Parathyroid adenoma (tissue), 2 donors: ENCODE data around the gene POLR2J.

Source experiments
- H2AFZ ChIP-seq: fragments of 300-600 bp; sonication (generic); one replicate; pipeline ENCODE4 v1.7.0; 2017; ENCODE audit warnings: antibody characterized with exemption, mild to moderate bottlenecking
- H3K27ac ChIP-seq: fragments of 300-600 bp; sonication (generic); one replicate; pipeline ENCODE4 v1.7.0; 2017
- H3K27me3 ChIP-seq: fragments of 300-600 bp; sonication (generic); one replicate; pipeline ENCODE4 v1.7.0; 2017; ENCODE audit warnings: low read length; ENCODE audit not compliant: control insufficient read depth, insufficient read depth
- H3K36me3 ChIP-seq: fragments of 300-600 bp; sonication (generic); one replicate; pipeline ENCODE4 v1.7.0; 2017; ENCODE audit warnings: low read length; ENCODE audit not compliant: control insufficient read depth, insufficient read depth
- H3K4me1 ChIP-seq: fragments of 300-600 bp; sonication (generic); one replicate; pipeline ENCODE4 v1.7.0; 2017; ENCODE audit warnings: control low read depth
- H3K4me2 ChIP-seq: fragments of 300-600 bp; sonication (generic); one replicate; pipeline ENCODE4 v1.7.0; 2017; ENCODE audit warnings: low read length
- H3K4me3 ChIP-seq: fragments of 300-600 bp; sonication (generic); one replicate; pipeline ENCODE4 v1.7.0; 2017; ENCODE audit warnings: low read depth, low read length
- H3K79me2 ChIP-seq: fragments of 300-600 bp; sonication (generic); one replicate; pipeline ENCODE4 v1.7.0; 2017; ENCODE audit warnings: control low read depth
- H3K9ac ChIP-seq: fragments of 300-600 bp; sonication (generic); one replicate; pipeline ENCODE4 v1.7.0; 2017; ENCODE audit warnings: mild to moderate bottlenecking
- H3K9me3 ChIP-seq: fragments of 300-600 bp; sonication (generic); one replicate; pipeline ENCODE4 v1.7.0; 2017; ENCODE audit warnings: low read length; ENCODE audit not compliant: control insufficient read depth
- TF ChIP-seq, protein P1 (sequence below): fragments of 300-600 bp; sonication (generic); IDR thresholded peaks from one replicate; pipeline ENCODE4 v1.7.0; 2017; ENCODE audit warnings: antibody characterized with exemption, mild to moderate bottlenecking
- donor health status: primary hyperparathyroidism.

The POLR2J gene

DNA sequence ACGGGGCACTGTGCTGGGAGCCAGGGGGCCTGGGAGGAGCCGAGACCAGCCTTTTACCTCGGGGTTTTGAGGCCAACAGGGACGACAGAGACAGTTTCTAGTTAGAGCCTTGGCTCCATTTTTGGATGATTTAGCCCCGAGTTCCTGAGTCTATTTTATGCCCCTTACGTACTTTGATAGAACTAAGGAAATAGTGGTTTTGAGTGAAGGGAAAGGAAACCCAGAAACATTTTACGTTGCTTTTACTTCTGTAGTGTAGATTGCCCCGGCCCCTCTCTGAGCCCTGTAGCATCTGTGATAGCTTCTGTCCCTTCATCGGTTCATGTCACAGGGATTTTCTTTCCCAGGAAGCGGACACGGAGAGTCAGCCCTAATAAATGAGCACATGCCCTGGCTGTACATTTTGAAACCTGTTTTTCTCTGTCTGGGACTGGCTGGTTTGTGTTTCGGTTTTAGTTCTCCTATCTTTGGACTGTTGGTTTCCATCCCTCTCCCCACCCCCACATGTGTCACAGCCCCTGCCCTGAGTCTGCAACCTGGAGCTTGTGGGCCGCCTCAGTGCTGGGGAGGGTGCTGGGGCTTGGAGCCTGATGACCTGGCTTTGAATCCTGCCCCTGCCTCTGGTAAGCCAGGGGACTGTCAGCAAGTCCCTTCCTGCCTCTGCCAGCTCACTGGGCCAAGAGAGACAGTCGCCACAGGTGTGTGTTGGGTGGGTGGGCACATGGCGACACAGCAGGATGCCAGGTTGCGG is 52.3 kb downstream of the POLR2J start:
- TF ChIP-seq, protein P1, sequence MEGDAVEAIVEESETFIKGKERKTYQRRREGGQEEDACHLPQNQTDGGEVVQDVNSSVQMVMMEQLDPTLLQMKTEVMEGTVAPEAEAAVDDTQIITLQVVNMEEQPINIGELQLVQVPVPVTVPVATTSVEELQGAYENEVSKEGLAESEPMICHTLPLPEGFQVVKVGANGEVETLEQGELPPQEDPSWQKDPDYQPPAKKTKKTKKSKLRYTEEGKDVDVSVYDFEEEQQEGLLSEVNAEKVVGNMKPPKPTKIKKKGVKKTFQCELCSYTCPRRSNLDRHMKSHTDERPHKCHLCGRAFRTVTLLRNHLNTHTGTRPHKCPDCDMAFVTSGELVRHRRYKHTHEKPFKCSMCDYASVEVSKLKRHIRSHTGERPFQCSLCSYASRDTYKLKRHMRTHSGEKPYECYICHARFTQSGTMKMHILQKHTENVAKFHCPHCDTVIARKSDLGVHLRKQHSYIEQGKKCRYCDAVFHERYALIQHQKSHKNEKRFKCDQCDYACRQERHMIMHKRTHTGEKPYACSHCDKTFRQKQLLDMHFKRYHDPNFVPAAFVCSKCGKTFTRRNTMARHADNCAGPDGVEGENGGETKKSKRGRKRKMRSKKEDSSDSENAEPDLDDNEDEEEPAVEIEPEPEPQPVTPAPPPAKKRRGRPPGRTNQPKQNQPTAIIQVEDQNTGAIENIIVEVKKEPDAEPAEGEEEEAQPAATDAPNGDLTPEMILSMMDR = no peak
- H3K4me1 ChIP-seq = peaks cover 8% of the 10 kb centered on the region
- H3K9ac ChIP-seq = no peak overlapping the region
- H2AFZ ChIP-seq = no peak overlapping the region
- no peak overlapping the region for H3K4me2 ChIP-seq
- H3K4me3 ChIP-seq = no peak overlapping the region
- no peaks in the 10 kb centered on the region for H3K27me3 ChIP-seq
- no peaks in the 10 kb centered on the region for H3K36me3 ChIP-seq
- H3K9me3 ChIP-seq = no peaks in the 10 kb centered on the region
- H3K27ac ChIP-seq = peak overlapping the region; percentile 42
- peaks cover 12% of the 10 kb centered on the region for H3K79me2 ChIP-seq

DNA sequence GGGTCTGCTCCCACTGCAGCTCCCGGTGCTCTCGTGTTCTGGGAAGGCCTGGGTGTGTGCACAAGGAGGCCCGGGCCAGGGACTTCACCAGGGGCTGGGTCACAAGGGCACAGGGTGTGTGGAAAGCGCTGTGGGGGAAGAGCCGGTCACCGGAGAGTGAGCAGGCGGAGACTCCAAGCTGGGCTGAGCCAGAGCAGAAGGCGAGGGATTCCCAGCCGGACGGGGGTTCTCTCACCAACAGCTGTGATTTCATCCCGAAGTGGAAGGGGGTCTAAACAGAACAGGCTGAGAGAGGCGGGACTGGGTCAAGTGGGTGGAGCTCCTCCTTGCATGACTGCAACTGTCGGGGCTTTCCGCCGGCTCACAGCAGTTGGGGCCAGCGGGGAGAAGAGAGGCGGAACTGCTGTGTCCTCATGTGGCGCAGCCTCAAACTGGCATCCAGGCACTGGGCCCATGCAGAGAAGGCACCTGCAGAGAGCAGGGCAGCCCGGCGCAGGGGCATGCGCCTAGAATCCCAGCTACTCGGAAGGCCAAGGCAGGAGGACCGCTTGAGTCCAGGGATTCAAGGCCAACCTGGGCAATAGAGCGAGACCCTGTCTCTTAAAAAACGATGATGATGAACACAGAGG is 53.0 kb downstream of the POLR2J start:
- no peaks in the 10 kb centered on the region for H3K36me3 ChIP-seq
- H3K4me3 ChIP-seq = no peak overlapping the region
- peak overlapping the region; percentile 42 for H3K27ac ChIP-seq
- peaks cover 12% of the 10 kb centered on the region for H3K79me2 ChIP-seq
- H3K4me2 ChIP-seq = no peak overlapping the region
- no peak overlapping the region for H2AFZ ChIP-seq
- no peak overlapping the region for H3K9ac ChIP-seq
- no peaks in the 10 kb centered on the region for H3K9me3 ChIP-seq
- peaks cover 1% of the 10 kb centered on the region for H3K4me1 ChIP-seq
- TF ChIP-seq, protein P1 = no peak
- no peaks in the 10 kb centered on the region for H3K27me3 ChIP-seq

DNA sequence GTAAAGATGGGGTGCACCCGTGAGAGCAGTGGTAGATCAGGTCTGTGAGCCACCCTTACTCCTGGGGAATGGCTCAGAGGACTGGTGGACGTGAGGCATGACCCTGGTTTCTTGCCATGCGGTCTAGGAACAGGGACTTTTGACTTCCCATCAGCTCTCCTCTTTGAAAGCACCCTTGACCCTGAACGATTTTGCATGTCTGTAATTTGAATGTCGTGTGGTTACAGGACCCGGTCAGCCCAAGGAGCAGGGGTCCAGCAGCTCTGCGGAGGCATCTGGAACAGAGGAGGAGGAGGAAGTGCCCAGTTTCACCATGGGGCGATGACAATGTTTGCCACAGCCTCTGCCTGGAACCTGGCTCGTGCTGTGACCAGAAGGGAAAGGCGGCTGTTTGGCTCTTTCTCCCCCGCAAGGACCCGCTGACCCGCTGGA is 53.9 kb downstream of the POLR2J start:
- Histone ChIP-seq H3K4me3 (no peak overlapping the region), H3K27me3 (no peaks in the 10 kb centered on the region), H3K79me2 (peaks cover 12% of the 10 kb centered on the region), H3K9ac (no peak overlapping the region), H3K27ac (no peak overlapping the region), H3K4me2 (no peak overlapping the region), H2AFZ (no peak overlapping the region), H3K4me1 (no peaks in the 10 kb centered on the region), H3K36me3 (no peaks in the 10 kb centered on the region), H3K9me3 (no peaks in the 10 kb centered on the region)
- TF ChIP-seq, protein P1 = no peak

DNA sequence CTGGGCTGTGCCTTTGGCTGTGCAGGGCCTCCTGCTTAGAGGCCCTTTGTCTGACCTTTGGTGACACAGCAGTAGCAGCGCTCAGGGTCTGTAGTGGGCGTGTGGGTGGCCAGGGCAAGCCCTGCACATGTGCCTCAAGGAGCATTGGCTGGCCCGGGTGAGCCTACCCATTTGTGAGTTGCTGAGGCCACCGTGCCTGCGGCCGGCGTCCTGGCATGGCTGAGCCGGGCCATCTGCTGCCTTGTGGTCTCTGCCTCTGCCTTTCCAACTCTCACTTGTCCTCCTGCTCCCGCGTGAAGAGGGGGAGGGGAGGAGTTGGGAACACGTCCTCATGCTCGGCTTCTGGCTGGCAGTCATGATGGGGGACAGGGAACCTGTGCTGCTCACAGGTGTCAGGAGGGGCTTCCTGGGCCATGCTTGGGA is 54.6 kb downstream of the POLR2J start:
- no peaks in the 10 kb centered on the region for H3K36me3 ChIP-seq

More for the DNA sequence above, 54.6 kb downstream of the POLR2J start:
- Histone ChIP-seq H3K4me3 (no peak overlapping the region), H3K79me2 (peaks cover 18% of the 10 kb centered on the region), H3K4me1 (no peaks in the 10 kb centered on the region), H3K4me2 (no peak overlapping the region), H2AFZ (no peak overlapping the region), H3K27ac (no peak overlapping the region), H3K9me3 (no peaks in the 10 kb centered on the region), H3K9ac (no peak overlapping the region), H3K27me3 (no peaks in the 10 kb centered on the region)
- TF ChIP-seq, protein P1 = no peak
